VCaP (cell line): ENCODE measurements around the gene GNPDA1.

Experiments used
- H3K27ac ChIP-seq: fragments of 450-650 bp; 2 replicates; pipeline ENCODE4 v1.5.1; 2017
- CTCF ChIP-seq: fragments of 450-650 bp; conservative IDR thresholded peaks from 2 replicates; pipeline ENCODE4 v1.5.1; 2017; ENCODE audit warnings: mild to moderate bottlenecking, moderate library complexity

The GNPDA1 gene

GRCh38 chr5:141966275-141966962, 46.4 kb downstream of the GNPDA1 start:
- TF ChIP-seq CTCF, result no peak
- H3K27ac ChIP-seq, result no peak overlapping the region

GRCh38 chr5:141965071-141965470, 47.8 kb downstream of the GNPDA1 start:
- no peak overlapping the region for H3K27ac ChIP-seq
- no peak for TF ChIP-seq CTCF

GRCh38 chr5:141963701-141964100, 49.1 kb downstream of the GNPDA1 start:
- no peak overlapping the region for H3K27ac ChIP-seq
- TF ChIP-seq CTCF, result no peak

GRCh38 chr5:141961466-141961865, 51.4 kb downstream of the GNPDA1 start:
- H3K27ac ChIP-seq, result peak overlapping the region; percentile 33; the same call in 1 of the 2 replicates
- no peak for TF ChIP-seq CTCF

GRCh38 chr5:141960449-141961323, 52.1 kb downstream of the GNPDA1 start:
- TF ChIP-seq CTCF, result peak; percentile 85
- peak overlapping the region; percentile 33; the same call in 1 of the 2 replicates for H3K27ac ChIP-seq

- no peak overlapping the region for H3K27ac ChIP-seq
- 0 out of 2 replicates have a peak, but pooled peaks have one; percentile 3 for TF ChIP-seq CTCF
Observed at GRCh38 chr5:141960018-141960417, 52.8 kb downstream of the GNPDA1 start.

- no peak overlapping the region for H3K27ac ChIP-seq
- TF ChIP-seq CTCF, result no peak
Observed at GRCh38 chr5:141958546-141959172, 54.2 kb downstream of the GNPDA1 start.
